ENCODE data around the gene S100A16.
"Not testable (repeated sequence)": the region's sequence is repeated elsewhere in the genome, so short reads cannot be mapped to it uniquely, and the experiment has no call there.

Gene S100A16

GRCh38 chr1:153586347-153586746 lies 26.6 kb downstream of the S100A16 start:
- no peak for TF ChIP-seq CTCF (IDR thresholded peaks at IDR 0.05; ENCODE audit: control extremely low read depth, extremely low read depth, low read depth, missing control alignments)
- CTCF ChIA-PET: interaction anchor here (1.2 kb wide), 1 partner anchor 75 kb away, joined by 8 read pairs; no protein-coding TSS in a partner anchor
- POLR2A ChIA-PET: interaction anchor here (0.7 kb wide), 1 partner anchor 436 kb away, joined by 4 read pairs; no protein-coding TSS in a partner anchor
- DNase-seq (ENCODE audit: extremely low spot score): no peak

- DNase-seq (ENCODE audit: extremely low spot score): no peak
- no peak for TF ChIP-seq CTCF (IDR thresholded peaks at IDR 0.05; ENCODE audit: control extremely low read depth, extremely low read depth, low read depth, missing control alignments)
- ChIA-PET CTCF (interaction anchor here (1.1 to 1.7 kb wide), 2 partner anchors 13 to 33 kb away, joined by 3 to 10 read pairs; no protein-coding TSS in a partner anchor), POLR2A (interaction anchor here (1.2 kb wide), 1 partner anchor 14 kb away, joined by 3 read pairs; no protein-coding TSS in a partner anchor)
These were observed 27.9 kb downstream of the S100A16 start for GRCh38 chr1:153585006-153585405.

GRCh38 chr1:153583976-153584375 lies 29.0 kb downstream of the S100A16 start:
- TF ChIP-seq CTCF (IDR thresholded peaks at IDR 0.05; ENCODE audit: control extremely low read depth, extremely low read depth, low read depth, missing control alignments): no peak
- DNase-seq (ENCODE audit: extremely low spot score): no peak
- ChIA-PET CTCF (interaction anchor here (1.2 to 1.7 kb wide), 2 partner anchors 12 to 73 kb away, joined by 4 to 10 read pairs; no protein-coding TSS in a partner anchor), POLR2A (interaction anchor here (1.2 kb wide), 1 partner anchor 15 kb away, joined by 3 read pairs; no protein-coding TSS in a partner anchor)

GRCh38 chr1:153583514-153583913 lies 29.4 kb downstream of the S100A16 start:
- DNase-seq (ENCODE audit: extremely low spot score); POLR2A ChIA-PET: not testable (repeated sequence)
- CTCF ChIA-PET: interaction anchor here (1.2 kb wide), 1 partner anchor 73 kb away, joined by 4 read pairs; no protein-coding TSS in a partner anchor

GRCh38 chr1:153582836-153583235 lies 30.1 kb downstream of the S100A16 start:
- POLR2A ChIA-PET; DNase-seq (ENCODE audit: extremely low spot score): not testable (repeated sequence)
- CTCF ChIA-PET: interaction anchor here (1.6 kb wide), 1 partner anchor 9 kb away, joined by 4 read pairs; no protein-coding TSS in a partner anchor

GRCh38 chr1:153578936-153579335 lies 34.0 kb downstream of the S100A16 start:
- no peak for TF ChIP-seq CTCF (IDR thresholded peaks at IDR 0.05; ENCODE audit: control extremely low read depth, extremely low read depth, low read depth, missing control alignments)
- POLR2A ChIA-PET: no interaction called here
- CTCF ChIA-PET: interaction anchor here (1.4 to 3.9 kb wide), 4 partner anchors 10 to 49 kb away, joined by 8 to 22 read pairs (median 12); partner anchors contain the start of genes S100A1 and S100A13
- DNase-seq (ENCODE audit: extremely low spot score): no peak

GRCh38 chr1:153578490-153578889 lies 34.4 kb downstream of the S100A16 start:
- TF ChIP-seq CTCF (IDR thresholded peaks at IDR 0.05; ENCODE audit: control extremely low read depth, extremely low read depth, low read depth, missing control alignments): no peak
- ChIA-PET CTCF (interaction anchor here (1.4 to 3.9 kb wide), 5 partner anchors 10 to 68 kb away, joined by 8 to 22 read pairs (median 9); partner anchors contain the start of genes S100A1 and S100A13), POLR2A (no interaction called here)
- DNase-seq (ENCODE audit: extremely low spot score): no peak

Data from GM10248 (cell line).